Stimulated activated effector memory CD8-positive, alpha-beta T cell treated with anti-CD3 and anti-CD28 coated beads, Interleukin-12 subunit alpha, Interleukin-12 subunit beta, amount 100 ng/mL, for 72 hours (primary cell): ENCODE results near the gene TACC3.
A peak's percentile ranks its signal among the peaks of the same experiment; 100 is the strongest.

Experiments used
- ATAC-seq: fragments of 150-1000 bp; cut with Tn5 transposase; 2 replicates; pipeline ENCODE4 v1.10.0; 2021
- DNase-seq, 2 donors: peaks; one replicate each; pipeline ENCODE4 v3.0.0; 2021 to 2022; ENCODE audit warnings: low spot score in 2 of 2
- H3K27ac Mint-ChIP-seq: one replicate; pipeline ENCODE4 v1.8.0; 2022; ENCODE audit warnings: mild to moderate bottlenecking, mixed read lengths
- H3K36me3 Mint-ChIP-seq: one replicate; pipeline ENCODE4 v1.8.0; 2022; ENCODE audit warnings: mild to moderate bottlenecking, mixed read lengths
- H3K4me1 Mint-ChIP-seq: one replicate; pipeline ENCODE4 v1.8.0; 2022; ENCODE audit warnings: mixed read lengths
- H3K4me3 Mint-ChIP-seq: one replicate; pipeline ENCODE4 v1.8.0; 2022; ENCODE audit warnings: mild to moderate bottlenecking, mixed read lengths
- H3K9me3 Mint-ChIP-seq: one replicate; pipeline ENCODE4 v1.8.0; 2022; ENCODE audit warnings: mixed read lengths

Gene TACC3

DNA sequence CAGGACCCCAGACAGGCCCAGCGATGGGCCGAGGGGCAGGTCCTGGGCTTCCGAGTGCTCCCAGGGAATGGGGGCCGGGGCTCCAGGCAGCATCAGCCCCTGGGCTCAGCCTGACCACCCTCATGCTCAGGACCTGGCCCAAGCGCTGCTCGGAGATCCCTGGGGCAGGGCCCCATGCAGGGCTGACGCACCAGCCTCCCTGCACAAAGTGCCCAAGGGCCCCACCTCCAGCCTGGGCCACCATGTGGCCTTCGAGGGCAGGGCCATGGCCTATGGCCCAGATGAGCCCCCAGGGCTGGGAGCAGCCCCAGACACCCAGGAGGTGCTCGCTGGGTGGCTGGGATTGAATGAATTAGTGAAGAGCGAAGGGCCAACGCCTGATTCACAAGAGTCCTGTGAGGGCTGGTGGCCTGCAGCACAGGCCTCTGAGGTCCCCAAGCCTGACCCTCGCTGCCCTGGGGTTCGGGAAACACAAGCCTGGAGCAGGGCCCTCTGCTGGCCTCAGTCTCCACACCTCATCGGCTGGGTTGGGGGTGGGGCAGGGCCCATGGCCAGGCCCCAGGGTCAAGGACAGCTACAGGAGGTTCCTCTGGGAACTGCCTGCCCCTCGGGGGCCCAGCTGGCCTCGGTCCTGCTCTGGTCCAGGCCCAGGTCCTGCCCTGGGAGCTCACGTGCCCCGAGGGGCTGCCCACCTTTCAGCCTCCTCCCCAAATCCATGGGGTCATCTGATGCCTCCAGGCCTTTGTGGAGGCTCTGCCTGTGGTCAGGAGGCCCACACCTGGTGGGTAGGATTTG lies 58.5 kb downstream of the TACC3 start:
- DNase-seq: no peak
- Mint-ChIP-seq H3K4me3 (no peak overlapping the region), H3K36me3 (no peaks in the 10 kb centered on the region), H3K27ac (no peak overlapping the region), H3K9me3 (no peaks in the 10 kb centered on the region), H3K4me1 (no peaks in the 10 kb centered on the region)
- no peak for ATAC-seq

DNA sequence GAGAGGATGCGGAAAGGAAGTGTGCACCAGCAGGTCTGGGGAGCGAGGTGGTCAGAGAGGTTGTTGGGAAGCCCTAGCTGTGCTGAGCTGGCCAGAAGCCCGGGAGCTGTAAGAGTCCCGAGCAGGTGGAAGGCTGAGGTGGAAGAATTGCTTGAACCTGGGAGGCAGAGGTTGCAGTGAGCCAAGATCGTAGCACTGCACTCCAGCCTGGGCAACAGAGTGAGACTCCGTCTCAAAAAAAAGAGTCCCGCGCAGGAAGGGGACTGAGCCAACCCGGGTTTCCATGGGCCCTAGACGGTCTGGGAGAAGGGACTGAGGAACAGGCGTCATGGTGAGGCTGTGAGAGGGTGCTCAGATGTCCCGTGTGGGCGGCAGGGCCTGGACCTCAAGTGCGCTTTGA lies 59.1 kb downstream of the TACC3 start:
- DNase-seq (no peak), ATAC-seq (no peak)
- Mint-ChIP-seq H3K4me3 (no peak overlapping the region), H3K9me3 (no peaks in the 10 kb centered on the region), H3K27ac (no peak overlapping the region), H3K4me1 (no peaks in the 10 kb centered on the region), H3K36me3 (no peaks in the 10 kb centered on the region)

DNA sequence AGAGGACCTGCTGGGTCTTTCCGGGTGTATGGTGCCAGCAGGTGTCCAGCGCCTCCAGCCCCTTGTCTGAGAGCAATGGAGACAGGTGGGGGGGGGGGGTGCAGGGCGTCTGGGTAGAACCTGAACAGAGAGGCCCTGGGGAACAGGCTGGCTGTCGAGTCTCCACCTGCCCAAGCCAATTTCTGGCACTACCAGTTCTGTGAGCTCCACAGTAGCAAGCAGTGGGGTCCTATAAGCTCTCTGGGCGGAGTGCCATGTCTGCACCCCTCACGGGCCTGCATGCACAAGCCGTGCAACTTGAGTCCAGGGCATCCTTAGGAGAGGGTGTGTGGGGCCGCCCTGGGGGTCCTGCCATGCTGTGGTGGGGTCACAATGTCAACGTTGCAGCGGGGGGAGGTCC lies 61.7 kb downstream of the TACC3 start:
- Mint-ChIP-seq H3K36me3 (no peaks in the 10 kb centered on the region), H3K4me1 (no peaks in the 10 kb centered on the region), H3K27ac (no peak overlapping the region), H3K4me3 (no peak overlapping the region), H3K9me3 (no peaks in the 10 kb centered on the region)
- no peak for DNase-seq
- no peak for ATAC-seq

DNA sequence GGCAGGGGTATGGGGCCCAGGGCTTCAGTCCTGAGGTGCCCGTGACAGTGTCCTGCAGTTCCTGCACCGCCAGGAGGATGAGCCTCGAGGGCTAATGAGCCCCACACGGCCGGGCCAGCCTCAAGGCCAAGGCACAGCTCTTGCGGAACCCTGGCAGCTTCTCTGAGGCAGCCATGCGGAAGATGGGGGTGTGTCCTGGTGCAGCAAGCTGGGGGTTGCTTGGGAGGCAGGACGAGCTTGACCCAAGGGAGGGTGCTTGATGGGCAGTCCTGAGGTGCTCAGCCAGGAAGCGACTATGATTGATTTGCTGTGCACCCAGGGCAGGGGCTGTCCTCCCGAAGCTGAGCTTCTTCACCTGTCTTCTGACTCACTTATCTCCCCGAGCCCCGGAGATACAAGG lies 62.6 kb downstream of the TACC3 start:
- Mint-ChIP-seq H3K27ac (no peak overlapping the region), H3K36me3 (no peaks in the 10 kb centered on the region)

DNA sequence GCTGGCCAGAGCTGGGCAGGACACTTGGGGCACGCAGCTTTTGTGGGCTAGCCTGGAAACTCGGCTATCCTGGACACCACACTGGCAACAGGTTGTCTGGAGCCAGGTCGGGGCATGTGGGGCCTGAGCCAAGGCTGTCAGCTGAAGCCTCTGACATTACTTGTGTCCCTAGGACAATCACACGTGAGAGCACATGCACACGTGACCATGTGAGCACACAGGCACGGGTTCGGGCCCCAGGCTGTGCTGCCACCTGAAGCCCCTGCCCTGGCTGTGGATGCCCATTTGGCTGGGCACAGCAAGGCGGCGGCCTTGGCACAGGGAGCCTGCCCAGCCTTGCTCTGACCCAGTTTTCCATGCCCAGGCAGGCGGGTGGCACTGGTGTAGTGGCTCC lies 63.1 kb downstream of the TACC3 start:
- no peaks in the 10 kb centered on the region for H3K4me1 Mint-ChIP-seq
- no peak for DNase-seq
- H3K4me3 Mint-ChIP-seq: no peak overlapping the region
- H3K27ac Mint-ChIP-seq: no peak overlapping the region
- H3K36me3 Mint-ChIP-seq: no peaks in the 10 kb centered on the region
- no peaks in the 10 kb centered on the region for H3K9me3 Mint-ChIP-seq
- ATAC-seq: no peak

More for the DNA sequence above, 62.6 kb downstream of the TACC3 start:
- Mint-ChIP-seq H3K4me1 (no peaks in the 10 kb centered on the region), H3K4me3 (no peak overlapping the region), H3K9me3 (no peaks in the 10 kb centered on the region)
- ATAC-seq (no peak), DNase-seq (no peak)

DNA sequence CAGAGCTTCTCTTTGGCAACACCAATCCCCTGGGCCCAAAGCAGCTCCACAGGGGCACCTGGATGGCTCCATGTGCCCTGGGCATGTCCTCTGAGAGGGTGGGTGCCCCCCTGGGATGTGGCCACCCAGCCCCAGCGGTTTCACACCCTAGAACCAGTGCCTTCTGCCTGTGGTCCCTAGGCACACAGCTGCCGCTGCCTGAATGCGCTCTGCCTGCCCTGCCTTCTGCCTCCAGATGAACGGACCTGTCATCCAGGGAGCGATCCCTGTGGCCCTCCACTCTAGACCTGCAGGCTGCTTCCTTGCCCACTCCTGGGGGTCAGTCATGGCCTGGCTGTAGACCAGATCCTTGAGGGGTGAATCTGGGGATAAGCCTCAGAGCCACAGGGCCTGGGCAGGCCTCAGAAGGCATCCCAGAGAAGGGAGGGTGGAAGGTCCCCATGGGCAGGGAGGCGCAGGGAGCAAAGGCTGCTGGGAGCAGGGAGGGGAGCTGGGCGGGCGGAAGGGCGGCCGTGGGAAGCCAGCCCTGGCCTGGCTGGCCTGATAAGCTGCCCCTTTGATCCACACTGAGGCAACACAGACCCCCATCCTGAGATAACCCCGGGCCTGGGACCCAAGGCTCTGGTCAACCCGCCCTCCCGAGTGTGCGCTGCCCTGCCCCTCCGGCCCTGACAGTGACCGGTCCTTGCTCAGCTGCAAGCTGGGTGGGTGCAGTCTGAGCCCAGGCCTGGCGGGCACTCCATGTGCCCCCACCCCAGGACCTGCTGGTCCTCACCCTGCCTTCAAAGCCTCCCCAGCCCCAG lies 63.7 kb downstream of the TACC3 start:
- no peaks in the 10 kb centered on the region for H3K9me3 Mint-ChIP-seq
- no peaks in the 10 kb centered on the region for H3K4me1 Mint-ChIP-seq
- no peaks in the 10 kb centered on the region for H3K36me3 Mint-ChIP-seq
- H3K4me3 Mint-ChIP-seq: no peak overlapping the region
- no peak for ATAC-seq
- no peak overlapping the region for H3K27ac Mint-ChIP-seq
- DNase-seq: no peak

DNA sequence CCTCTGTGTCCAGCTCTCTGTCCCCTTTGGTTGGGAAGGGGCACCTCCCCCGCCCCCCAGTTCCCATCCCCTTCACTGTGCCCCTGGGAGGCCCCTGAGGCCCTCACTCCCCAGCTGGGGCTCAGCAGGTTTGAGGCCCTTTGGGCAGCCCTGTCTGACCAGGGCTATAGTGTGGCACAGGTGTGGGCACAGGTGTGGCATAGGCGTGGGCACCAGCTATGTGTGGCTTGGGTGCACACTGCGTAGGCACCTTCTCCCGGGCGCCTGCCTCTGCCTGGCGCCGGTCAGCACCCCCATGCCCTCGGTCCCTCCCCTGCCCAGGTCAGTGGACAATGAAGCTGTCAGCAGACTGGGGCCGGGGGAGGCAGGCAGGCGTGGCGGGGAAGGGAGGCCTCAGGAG lies 64.3 kb downstream of the TACC3 start:
- Mint-ChIP-seq H3K27ac (no peak overlapping the region), H3K4me1 (no peaks in the 10 kb centered on the region), H3K9me3 (no peaks in the 10 kb centered on the region), H3K36me3 (no peaks in the 10 kb centered on the region), H3K4me3 (no peak overlapping the region)
- no peak for ATAC-seq
- no peak for DNase-seq

DNA sequence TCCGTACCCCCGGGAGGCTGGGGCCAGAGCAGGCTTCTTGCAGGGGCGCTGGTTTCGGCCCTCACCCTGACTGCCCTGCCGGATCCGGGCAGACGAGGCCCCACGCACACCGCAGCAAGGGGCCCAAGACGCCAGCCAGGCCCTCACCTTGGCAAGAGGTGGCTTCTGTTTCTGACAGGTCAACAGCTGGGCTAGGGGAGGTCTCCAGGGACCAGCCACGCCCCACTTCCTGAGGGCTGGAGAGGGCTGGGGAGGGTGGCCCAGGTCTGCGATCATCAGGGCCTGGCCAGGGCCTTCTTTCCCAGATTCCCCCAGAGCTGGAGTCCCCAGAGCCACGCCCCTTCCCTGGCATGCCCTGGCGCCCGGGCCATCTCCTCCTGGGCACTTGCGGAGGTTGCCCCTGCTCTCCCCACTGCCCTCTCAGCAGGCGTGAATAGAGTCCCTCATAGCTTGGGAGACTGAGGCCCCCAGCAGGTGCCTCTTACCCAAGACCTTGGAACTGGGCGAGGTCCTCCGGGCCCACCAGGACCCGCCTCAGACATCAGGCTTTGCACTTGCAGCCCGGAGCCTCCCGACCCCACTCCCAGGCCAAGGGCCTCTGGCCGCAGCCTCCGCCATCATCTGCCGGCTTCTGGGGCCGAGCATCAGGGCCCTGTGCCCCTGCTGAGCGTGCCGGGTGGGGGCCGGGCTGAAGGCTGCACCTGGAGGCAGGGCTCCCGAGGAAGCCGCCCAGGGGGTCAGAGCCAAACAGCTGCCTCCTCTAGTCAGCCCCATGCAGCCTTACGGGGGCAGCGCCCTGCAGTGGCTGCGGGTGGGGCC lies 65.4 kb downstream of the TACC3 start:
- H3K27ac Mint-ChIP-seq: no peak overlapping the region
- DNase-seq (no peak), ATAC-seq (no peak)
- H3K4me1 Mint-ChIP-seq: no peaks in the 10 kb centered on the region
- no peak overlapping the region for H3K4me3 Mint-ChIP-seq
- no peaks in the 10 kb centered on the region for H3K9me3 Mint-ChIP-seq
- H3K36me3 Mint-ChIP-seq: no peaks in the 10 kb centered on the region

DNA sequence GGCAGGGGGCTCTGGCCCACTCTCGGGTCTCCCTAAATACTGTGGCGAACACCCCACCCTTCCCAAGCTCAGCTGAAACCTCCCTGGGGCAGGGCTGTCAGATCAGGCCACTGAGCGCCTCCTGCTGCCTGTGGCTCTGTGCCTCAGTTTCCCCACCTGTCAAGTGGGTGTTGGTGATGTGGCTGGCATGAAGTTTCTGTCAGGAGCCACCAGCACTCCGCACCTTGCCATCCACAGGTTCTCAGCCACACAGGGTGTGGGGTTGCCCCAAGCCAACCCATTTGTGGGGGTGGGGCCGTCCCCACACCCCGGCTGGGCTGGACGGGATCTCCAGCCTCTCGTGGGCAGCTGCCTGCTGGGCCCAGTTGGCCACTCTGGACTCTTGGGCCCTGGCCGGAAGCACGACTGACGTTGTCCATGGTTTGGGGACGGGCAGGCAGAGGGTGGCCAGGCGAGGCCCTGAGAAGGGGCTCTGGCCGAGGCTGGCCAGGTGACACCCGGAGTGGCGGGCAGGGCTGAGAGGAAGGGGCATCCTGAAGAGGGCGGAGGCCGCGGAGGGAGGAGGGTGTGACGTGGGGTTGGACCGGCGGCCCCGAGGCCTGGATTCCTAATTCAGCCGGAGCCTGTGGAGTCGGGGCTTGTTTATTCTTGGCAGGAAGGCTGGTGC lies 66.2 kb downstream of the TACC3 start:
- ATAC-seq (no peak), DNase-seq (no peak)
- no peaks in the 10 kb centered on the region for H3K4me1 Mint-ChIP-seq
- no peak overlapping the region for H3K27ac Mint-ChIP-seq
- H3K9me3 Mint-ChIP-seq: no peaks in the 10 kb centered on the region
- no peak overlapping the region for H3K4me3 Mint-ChIP-seq
- no peaks in the 10 kb centered on the region for H3K36me3 Mint-ChIP-seq

DNA sequence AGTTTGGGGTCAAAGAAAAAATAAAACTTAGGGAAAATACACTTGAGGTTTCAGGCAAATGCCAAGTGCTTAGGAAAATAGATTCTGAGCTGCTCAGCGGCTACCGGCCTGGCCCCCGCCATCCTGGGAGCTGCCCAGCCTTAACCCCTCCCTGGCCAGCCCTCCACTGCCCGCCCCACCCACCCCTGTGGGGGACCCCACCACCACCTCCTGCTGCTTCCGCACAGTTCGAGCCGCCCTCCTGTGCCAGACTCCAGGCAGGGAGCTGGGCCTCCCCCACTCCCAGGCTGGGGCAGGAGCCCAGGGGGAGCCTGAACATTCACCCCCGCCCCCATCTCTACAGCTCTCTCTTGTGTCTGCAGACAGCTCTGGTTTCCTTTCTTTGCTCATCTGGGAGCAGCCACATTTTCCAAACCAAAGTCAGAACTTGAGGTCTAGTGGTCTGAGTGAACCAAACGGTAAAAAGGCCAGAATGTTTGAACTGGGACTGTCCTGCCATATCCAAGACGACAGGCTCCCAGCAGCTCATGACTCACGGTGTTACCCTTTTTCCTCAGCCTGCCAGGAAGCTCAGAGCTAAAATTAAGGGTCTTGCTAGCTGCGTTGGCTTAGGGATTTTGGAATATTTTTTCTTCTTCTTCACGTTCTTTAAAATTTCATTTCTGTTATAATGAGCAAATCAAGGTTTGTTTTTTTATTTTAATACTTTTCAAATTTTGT lies 67.1 kb downstream of the TACC3 start:
- ATAC-seq (no peak), DNase-seq (no peak)
- Mint-ChIP-seq H3K4me3 (no peak overlapping the region), H3K4me1 (no peaks in the 10 kb centered on the region), H3K9me3 (no peaks in the 10 kb centered on the region), H3K36me3 (no peaks in the 10 kb centered on the region), H3K27ac (no peak overlapping the region)

DNA sequence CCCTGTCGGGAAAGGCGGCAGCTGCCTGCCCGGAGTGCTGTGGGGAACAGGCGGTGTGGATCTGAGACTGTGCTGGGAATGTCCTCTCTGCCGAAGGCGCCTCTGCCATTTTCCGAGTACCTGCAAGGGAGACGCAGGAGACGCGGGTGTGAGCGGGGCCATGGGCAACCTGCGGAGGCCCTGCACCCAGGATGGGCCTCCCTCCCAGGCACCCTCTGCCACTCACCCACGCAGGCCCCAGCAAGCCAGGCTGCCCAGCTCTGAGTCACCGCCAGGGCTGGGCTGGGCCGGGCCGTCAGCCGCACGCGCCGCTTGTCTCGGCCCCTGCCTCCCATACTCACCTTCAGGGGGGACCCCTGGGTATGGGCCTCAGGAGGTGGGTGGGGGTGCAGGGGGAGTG lies 68.2 kb downstream of the TACC3 start:
- Mint-ChIP-seq H3K4me1 (no peaks in the 10 kb centered on the region), H3K27ac (no peak overlapping the region), H3K36me3 (no peaks in the 10 kb centered on the region), H3K9me3 (no peaks in the 10 kb centered on the region), H3K4me3 (no peak overlapping the region)
- ATAC-seq (no peak), DNase-seq (no peak)

DNA sequence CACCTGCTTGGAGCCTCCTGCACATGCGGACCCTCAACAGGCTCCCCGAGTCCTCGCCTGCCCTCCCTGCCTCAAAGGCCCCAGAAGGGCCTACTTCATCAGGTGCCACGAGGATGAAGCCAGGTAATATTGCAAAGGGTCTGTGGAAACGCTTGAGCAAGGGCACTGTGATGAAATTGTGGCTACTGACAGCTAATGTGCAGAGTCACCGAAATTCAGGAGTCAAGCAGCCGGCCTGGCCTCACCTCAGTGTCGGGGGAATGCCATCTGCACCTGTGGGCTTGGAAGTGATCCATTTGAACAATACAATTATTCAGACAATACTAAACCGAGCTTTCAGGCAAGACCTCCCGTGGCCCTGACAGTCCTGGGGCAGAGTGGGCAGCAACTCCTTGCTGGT lies 68.7 kb downstream of the TACC3 start:
- Mint-ChIP-seq H3K9me3 (no peaks in the 10 kb centered on the region), H3K27ac (no peak overlapping the region), H3K36me3 (no peaks in the 10 kb centered on the region), H3K4me3 (no peak overlapping the region), H3K4me1 (no peaks in the 10 kb centered on the region)
- DNase-seq: no peak
- ATAC-seq: no peak

DNA sequence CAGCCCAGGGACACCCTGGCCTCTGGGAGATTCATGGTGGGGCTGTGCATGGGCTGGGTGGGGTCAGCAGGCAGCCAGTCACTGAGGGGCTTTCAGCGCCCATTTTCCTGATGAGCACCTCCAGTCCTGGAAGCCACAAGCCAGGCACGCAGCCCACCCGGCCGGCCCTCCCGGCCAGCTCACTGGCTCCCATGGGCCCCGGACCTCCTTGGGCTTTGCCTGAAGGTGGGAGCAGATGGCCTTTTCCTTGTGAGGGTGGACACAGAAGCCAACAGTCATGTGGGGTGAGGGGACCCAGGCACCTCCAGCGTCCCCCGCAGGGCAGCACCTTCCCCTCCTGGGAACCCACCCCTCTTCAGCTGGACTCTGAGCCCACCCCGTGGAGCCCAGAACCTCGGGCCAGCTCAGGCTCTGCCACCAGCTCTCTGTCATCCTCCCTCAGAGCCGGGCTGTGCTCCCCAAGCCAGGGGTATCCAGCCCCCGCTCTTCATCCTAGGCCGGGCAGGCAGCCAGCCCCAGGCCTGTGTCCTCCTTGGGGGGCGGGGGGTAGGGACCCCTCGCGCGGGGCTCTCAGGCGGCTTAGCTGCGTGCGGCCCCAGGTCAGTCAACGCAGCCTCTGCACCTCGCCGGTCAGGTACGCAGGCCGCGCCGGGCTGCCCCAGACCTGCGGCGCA lies 71.0 kb downstream of the TACC3 start:
- ATAC-seq: no peak
- no peaks in the 10 kb centered on the region for H3K4me1 Mint-ChIP-seq
- no peak for DNase-seq
- no peaks in the 10 kb centered on the region for H3K9me3 Mint-ChIP-seq
- H3K36me3 Mint-ChIP-seq: no peaks in the 10 kb centered on the region
- peak overlapping the region; percentile 31 for H3K4me3 Mint-ChIP-seq
- H3K27ac Mint-ChIP-seq: no peak overlapping the region

DNA sequence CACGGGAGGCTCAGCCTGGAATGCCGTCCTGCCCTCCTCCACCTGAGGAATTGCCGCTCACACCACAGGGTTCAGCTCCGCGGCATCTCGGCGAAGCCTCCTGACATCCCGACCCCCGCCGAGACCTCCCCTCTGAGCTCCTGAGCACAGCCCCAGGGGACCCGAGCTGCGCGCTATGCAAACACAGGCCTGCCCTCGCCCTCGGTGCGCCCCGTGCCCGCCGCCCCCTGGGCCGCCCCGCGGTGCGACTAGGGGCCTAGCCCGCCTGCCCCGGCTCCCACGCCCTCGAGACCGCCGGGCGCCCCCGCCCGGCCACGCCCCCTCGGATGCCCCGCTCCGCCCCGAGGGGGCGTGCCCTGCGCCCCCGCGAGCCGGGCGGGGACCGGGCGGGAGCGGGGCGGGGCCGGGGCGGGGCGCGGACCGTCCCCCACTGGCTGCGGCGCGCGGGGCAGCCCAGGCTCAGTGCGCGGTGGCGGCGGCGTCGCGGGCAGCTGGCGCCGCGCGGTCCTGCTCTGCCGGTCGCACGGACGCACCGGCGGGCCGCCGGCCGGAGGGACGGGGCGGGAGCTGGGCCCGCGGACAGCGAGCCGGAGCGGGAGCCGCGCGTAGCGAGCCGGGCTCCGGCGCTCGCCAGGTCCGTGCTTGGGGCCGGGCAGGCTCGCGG lies 71.6 kb downstream of the TACC3 start, which contains the start of gene FGFR3:
Gene FGFR3, plus strand, starts transcription at position 462 of the 664 bp plus-strand sequence. CDS start 642 bp downstream, outside the sequence.
- Mint-ChIP-seq H3K27ac (no peak within 1 kb of the TSS), H3K36me3 (no peaks in the 10 kb centered on the region), H3K9me3 (no peaks in the 10 kb centered on the region), H3K4me1 (no peaks in the 10 kb centered on the region), H3K4me3 (peak within 1 kb of the TSS; percentile 31)
- ATAC-seq (peak; percentile 70), DNase-seq (peak in 1 of 2 donors; percentile 66)
